HG03097 (cell line): ENCODE measurements around the gene PATZ1.
"Not testable (repeated sequence)": the region's sequence is repeated elsewhere in the genome, so short reads cannot be mapped to it uniquely, and the experiment has no call there.

ENCODE experiments used
- ATAC-seq: cut with Tn5 transposase; IDR thresholded peaks from one replicate; pipeline ENCODE4 v1.9.1; 2021; ENCODE audit not compliant: unreplicated experiment, low FRiP score

The PATZ1 gene

DNA sequence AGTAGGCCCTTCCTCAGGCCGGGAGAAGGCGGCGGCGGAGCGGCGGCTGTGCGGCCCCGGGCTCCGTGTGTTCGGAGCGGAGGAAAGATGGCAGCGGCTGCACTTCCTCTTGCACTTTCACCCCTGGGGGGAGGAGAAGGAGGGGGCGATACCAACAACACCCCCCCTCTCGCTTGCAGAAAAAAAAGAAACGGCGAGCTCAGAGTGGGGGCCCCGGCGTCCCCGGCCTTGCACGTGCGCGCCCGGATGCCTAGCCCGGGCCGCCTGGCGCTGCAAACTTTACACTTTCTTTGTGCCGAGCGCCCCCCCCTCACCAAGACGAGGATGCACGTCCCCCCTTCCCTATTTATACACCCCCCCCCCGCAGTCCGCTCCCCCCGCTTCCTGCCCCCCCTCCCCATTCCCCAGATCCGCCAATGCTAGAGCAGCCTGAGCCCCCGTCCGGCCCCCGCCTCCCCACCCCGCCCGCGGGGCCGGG lies at the start of gene PATZ1:
TSS of gene PATZ1 (minus strand) at position 92 of the 478 bp plus-strand sequence. CDS start 744 bp downstream, outside the sequence.
- peak; percentile 31 for ATAC-seq

GRCh38 chr22:31394326-31394725 lies 48.2 kb upstream of the PATZ1 start:
- no peak for ATAC-seq

GRCh38 chr22:31393893-31394292 lies 47.7 kb upstream of the PATZ1 start:
- no peak for ATAC-seq

- ATAC-seq, result not testable (repeated sequence)
Observed at GRCh38 chr22:31378651-31379050, 32.5 kb upstream of the PATZ1 start.

DNA sequence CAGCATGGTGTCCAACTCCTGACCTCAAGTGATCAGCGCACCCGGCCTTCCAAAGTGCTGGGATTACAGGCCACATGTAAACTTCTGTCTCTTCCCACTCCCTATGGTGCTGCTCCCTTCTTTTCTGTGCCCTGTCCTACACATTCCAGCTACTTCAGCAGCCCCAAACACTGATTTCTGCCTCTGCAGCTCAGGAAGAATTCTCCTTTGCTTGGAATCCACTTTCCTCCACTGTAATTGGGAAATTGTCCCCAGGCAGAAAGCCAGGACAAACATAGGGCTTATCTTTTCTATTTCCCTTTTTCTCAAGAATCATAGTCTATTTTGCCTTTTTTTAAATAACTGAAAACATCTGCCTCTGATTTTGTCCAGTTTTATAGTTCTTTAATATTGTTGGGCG lies 32.0 kb upstream of the PATZ1 start:
- no peak for ATAC-seq

- ATAC-seq, result no peak
Observed at GRCh38 chr22:31377612-31378011, 31.5 kb upstream of the PATZ1 start.

GRCh38 chr22:31367426-31367825 lies 21.3 kb upstream of the PATZ1 start:
- no peak for ATAC-seq

DNA sequence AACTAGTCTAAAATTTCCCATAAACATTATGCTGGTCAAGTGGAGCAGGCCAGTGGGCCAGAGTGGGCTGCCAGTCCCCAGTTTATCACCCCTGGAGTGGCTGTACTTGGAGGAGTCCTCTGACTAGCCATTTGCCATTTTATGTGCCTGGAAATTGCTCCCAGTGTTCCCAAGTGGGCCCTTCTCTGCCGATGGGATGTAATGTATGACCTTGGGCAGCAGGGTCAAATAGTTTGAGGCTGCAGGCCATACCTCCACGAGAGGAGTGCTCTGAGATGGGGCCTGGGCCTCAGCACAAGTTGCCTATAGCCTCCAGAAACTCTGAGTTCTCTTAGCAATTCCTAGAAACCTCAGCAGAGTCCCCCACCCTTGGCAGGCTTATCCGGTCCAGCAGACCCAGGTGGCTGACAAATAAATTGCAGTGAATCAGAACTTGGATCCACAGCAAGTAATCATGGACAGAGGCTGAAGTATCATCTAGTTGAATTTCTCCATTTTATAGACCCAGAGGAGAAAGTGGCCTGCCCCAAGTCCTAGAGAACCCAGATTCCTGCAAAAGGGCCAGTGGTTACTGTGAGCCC lies 17.8 kb upstream of the PATZ1 start:
- ATAC-seq, result no peak

GRCh38 chr22:31361743-31362142 lies 15.6 kb upstream of the PATZ1 start:
- ATAC-seq, result no peak

DNA sequence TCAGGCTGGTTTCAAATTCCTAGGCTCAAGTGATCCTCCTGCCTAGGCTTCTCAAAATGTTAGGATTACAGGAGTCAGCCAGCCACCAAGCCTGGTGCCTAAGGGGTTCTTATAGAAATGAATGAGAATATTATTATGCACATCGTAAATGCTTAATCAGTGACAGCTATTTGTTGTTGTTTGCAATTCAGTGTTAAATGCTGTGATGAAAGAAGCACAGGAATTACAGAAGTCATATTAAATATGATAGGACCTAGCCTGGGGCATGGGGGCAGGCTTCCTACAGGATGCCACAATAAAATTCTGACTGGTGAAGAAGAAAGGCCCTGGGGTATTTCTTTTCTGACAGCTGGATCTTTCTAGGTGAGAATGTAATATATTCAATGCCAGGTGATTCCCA lies 13.9 kb upstream of the PATZ1 start:
- ATAC-seq, result no peak

DNA sequence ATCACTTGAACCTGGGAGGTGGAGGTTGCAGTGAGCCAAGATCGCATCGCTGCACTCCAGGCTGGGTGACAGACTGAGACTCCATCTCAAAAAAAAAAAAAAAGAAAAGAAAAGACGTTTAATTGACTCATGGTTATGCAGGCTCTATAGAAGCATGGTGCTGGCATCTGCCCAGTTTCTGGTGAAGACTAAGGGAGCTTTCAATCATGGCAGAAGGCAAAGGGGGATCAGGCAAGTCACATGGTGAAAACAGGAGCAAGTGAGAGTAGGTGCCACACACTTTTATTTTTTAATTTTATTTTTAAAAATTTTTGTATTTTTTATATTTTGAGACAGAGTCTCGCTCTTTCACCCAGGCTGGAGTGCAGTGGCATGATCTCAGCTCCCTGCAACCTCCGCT lies 8.4 kb upstream of the PATZ1 start:
- no peak for ATAC-seq

- ATAC-seq, result no peak
Observed at GRCh38 chr22:31350410-31350863, 4.3 kb upstream of the PATZ1 start.

- ATAC-seq, result no peak
Observed at GRCh38 chr22:31349960-31350359, 3.8 kb upstream of the PATZ1 start.

DNA sequence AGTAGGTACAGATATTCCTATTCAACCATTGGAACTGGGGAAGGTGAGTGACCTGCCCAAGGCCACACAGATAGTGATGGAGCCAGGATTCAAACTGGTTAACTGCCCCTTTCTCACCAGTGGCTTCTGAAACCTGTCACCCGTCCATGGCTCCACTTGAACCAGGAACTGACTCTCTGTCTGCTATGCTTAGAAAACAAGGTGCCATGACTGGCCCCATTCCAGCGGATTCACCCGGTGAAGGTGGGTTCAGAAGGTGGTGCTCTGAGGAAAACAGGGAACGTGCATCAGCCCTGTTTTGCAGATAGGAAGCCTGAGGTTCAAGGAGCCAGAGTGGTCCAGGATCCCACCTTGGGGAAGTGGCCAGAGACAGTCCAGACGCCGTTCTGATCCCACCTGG lies 2.6 kb upstream of the PATZ1 start:
- ATAC-seq, result no peak

DNA sequence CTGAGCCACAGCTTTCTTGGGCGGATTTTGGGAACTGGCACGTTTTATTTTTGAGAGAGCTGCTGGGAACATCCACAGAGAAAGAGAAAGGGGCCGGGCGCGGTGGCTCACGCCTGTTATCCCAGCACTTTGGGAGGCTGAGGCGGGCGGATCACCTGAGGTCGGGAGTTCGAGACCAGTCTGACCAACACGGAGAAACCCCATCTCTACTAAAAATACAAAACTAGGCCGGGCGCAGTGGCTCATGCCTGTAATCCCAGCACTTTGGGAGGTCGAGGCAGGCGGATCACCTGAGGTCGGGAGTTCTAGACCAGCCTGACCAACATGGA lies 1.8 kb upstream of the PATZ1 start:
- ATAC-seq, result not testable (repeated sequence)

DNA sequence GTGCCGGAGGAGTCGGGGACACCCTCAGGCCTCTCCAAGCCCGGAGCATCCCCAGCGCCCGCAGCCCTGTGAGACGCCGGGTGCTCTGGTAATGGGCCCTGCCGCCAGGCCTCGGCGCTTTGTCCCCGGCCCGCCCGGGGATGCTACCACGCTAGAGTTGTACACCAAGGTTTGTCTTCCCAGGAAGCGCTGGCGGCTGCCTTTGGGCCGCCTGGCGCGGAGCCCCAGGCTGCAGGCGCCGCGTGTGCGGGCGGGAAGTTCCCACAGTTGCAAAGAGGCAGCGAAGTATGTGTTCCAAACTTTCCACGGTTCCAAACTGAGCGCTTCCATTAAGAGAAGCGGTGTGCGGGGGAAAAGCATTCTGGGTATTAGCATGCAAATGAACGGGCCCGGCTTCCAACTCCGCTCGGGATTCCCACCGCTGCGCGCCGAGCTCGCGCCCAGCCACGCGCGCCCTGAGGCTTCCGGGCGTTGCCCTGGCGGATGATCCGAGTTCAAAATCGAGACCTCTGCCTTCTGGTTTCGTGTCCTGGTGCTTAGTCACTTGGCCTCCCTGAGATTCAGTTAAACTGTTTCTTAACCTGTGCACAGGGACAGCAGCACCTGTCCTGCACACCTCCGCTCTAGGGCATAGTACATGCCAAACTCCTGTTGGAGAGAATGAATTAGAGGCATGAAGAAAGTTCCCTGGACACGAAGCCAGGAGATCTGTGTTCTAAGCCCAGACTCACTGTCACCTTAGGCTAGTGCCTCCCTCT lies 1.3 kb upstream of the PATZ1 start:
- no peak for ATAC-seq

DNA sequence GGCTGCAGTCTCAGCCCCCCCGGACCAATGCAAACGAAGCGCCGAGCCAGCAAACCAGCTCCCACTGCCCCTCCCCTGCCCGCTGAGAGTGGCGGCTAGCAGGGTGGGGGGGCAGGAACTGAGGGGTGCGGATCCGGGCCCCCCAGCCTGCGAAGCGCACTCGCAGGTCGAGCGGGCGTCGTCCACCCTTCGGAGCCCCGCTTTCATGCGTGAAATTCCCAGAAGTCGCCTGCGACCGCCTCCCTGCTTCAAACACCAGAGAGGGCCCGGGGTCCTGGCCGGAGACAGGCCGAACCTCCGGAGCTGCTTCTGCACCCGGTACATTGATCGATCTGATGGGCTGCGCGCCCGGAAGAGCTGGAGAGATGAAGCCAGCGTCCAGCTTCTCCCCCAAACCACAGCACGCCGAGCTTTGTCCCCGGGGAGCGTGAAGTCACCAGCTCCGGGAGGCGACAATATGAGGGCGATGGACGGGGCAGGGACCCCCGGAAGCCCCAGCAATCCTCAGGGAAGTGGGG lies 646 bp upstream of the PATZ1 start:
- no peak for ATAC-seq

- peak; percentile 39 for ATAC-seq
Observed at GRCh38 chr22:31345331-31346254, 553 bp downstream of the PATZ1 start.

GRCh38 chr22:31344578-31345330 lies 1.4 kb downstream of the PATZ1 start:
- no peak for ATAC-seq

DNA sequence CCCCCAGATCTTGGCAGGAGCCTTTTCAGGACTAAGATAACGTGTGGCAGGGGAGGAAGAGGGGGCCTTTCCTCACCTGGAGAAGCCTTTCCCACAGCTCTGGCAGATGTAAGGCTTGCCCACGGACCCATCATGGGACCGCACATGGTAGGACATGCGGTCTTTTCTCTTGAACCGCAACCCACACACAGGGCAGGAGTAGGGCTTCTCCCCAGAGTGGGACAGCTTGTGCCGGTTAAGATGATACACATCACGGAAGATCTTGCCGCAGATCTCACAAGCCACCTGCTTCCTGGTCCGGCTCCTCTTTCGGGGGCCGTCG lies 1.9 kb downstream of the PATZ1 start:
- no peak for ATAC-seq
